GM23338 (cell line): ENCODE data around the gene KEAP1. TPM values are rescaled to one million over a fixed set of nuclear protein-coding genes. Genes with fewer than 3 reads are reported as not detected.
"Not testable (repeated sequence)": the region's sequence is repeated elsewhere in the genome, so short reads cannot be mapped to it uniquely, and the experiment has no call there.

ENCODE experiments used
- ATAC-seq: fragments of 200-7000 bp; cut with Tn5 transposase; 3 replicates; pipeline ENCODE4 v1.9.1; 2020
- DNase-seq: peaks from one replicate; pipeline ENCODE4 v3.0.0-alpha.2; 2015; ENCODE audit warnings: low spot score
- H2AFZ ChIP-seq: fragments of 200-600 bp; sonication (generic); 2 replicates; pipeline ENCODE4 v1.8.0; 2016; ENCODE audit warnings: antibody characterized with exemption, mild to moderate bottlenecking, moderate library complexity
- H3F3A ChIP-seq: fragments of 200-600 bp; sonication (generic); replicated peaks from 2 replicates; pipeline ENCODE4 v1.8.0; 2017; ENCODE audit warnings: antibody characterized with exemption, mixed run types, low read depth
- H3K27ac ChIP-seq: fragments of 200-600 bp; sonication (generic); 2 replicates; pipeline ENCODE4 v1.6.1; 2016; ENCODE audit warnings: low read depth
- H3K27me3 ChIP-seq: fragments of 200-600 bp; sonication (generic); 2 replicates; pipeline ENCODE4 v1.8.0; 2016; ENCODE audit warnings: mild to moderate bottlenecking, mixed run types, moderate library complexity; ENCODE audit not compliant: insufficient read depth
- H3K36me3 ChIP-seq: fragments of 200-600 bp; sonication (generic); 2 replicates; pipeline ENCODE4 v1.8.0; 2016; ENCODE audit warnings: mild to moderate bottlenecking; ENCODE audit not compliant: insufficient read depth
- H3K4me1 ChIP-seq: fragments of 200-600 bp; sonication (generic); 2 replicates; pipeline ENCODE4 v1.8.0; 2016; ENCODE audit warnings: mild to moderate bottlenecking, moderate library complexity; ENCODE audit not compliant: insufficient read depth
- H3K4me2 ChIP-seq: fragments of 200-600 bp; sonication (generic); 2 replicates; pipeline ENCODE4 v1.7.1; 2017; ENCODE audit warnings: mixed run types
- H3K4me3 ChIP-seq: fragments of 200-600 bp; sonication (generic); 2 replicates; pipeline ENCODE4 v1.6.1; 2016; ENCODE audit warnings: mixed run types
- H3K79me2 ChIP-seq: fragments of 200-600 bp; sonication (generic); replicated peaks from 2 replicates; pipeline ENCODE4 v1.8.0; 2017; ENCODE audit warnings: mild to moderate bottlenecking; ENCODE audit not compliant: insufficient read depth
- H3K9me2 ChIP-seq: fragments of 200-600 bp; sonication (generic); 2 replicates; pipeline ENCODE4 v1.8.0; 2017; ENCODE audit not compliant: insufficient read depth
- H4K20me1 ChIP-seq: fragments of 200-600 bp; sonication (generic); replicated peaks from 2 replicates; pipeline ENCODE4 v1.8.0; 2017; ENCODE audit warnings: mild to moderate bottlenecking; ENCODE audit not compliant: insufficient read depth
- H3K27ac Mint-ChIP-seq: 2 replicates; pipeline ENCODE4 v1.8.0; 2020; ENCODE audit warnings: inconsistent platforms, mild to moderate bottlenecking, moderate library complexity, mixed read lengths
- H3K27me3 Mint-ChIP-seq: 3 replicates; pipeline ENCODE4 v1.8.0; 2022; ENCODE audit warnings: low read depth, mild to moderate bottlenecking, moderate library complexity, mixed read lengths, inconsistent platforms; ENCODE audit not compliant: insufficient read depth, poor library complexity
- H3K36me3 Mint-ChIP-seq: 3 replicates; pipeline ENCODE4 v1.8.0; 2021; ENCODE audit warnings: low read depth, mild to moderate bottlenecking, inconsistent platforms, moderate library complexity, mixed read lengths
- H3K4me1 Mint-ChIP-seq: 3 replicates; pipeline ENCODE4 v1.8.0; 2020; ENCODE audit warnings: mild to moderate bottlenecking, inconsistent platforms, mixed read lengths
- H3K4me3 Mint-ChIP-seq: 3 replicates; pipeline ENCODE4 v1.8.0; 2021; ENCODE audit warnings: moderate library complexity, mild to moderate bottlenecking, inconsistent platforms, mixed read lengths
- H3K9me3 Mint-ChIP-seq: 3 replicates; pipeline ENCODE4 v1.8.0; 2020; ENCODE audit warnings: moderate library complexity, mild to moderate bottlenecking, inconsistent platforms, mixed read lengths
- EZH2 ChIP-seq: fragments of 200-600 bp; sonication (generic); IDR thresholded peaks from one replicate; pipeline ENCODE4 v1.8.0; 2017; ENCODE audit warnings: antibody characterized with exemption, mild to moderate bottlenecking, low read depth; ENCODE audit not compliant: unreplicated experiment
- NANOG ChIP-seq: IDR thresholded peaks from 2 replicates; pipeline ENCODE4 v1.6.1; 2016; ENCODE audit warnings: antibody characterized with exemption, borderline replicate concordance
- POLR2AphosphoS5 ChIP-seq: IDR thresholded peaks from 2 replicates; pipeline ENCODE4 v1.6.1; 2016; ENCODE audit warnings: antibody characterized with exemption, low read depth
- polyA plus RNA-seq: library from polyadenylated mRNA; unstranded; fragments of >200 nt; fragmentation: Nextera tagmentation; extraction: Ambion mirVana; gene quantifications from 2 replicates; pipeline ENCODE4 v1.2.1, GENCODE V29; 2016
- total RNA-seq: library from RNA; depleted of rRNA; stranded (reverse); fragments of >200 nt; shearing (Covaris generic); gene quantifications from 2 replicates; pipeline ENCODE4 v1.2.3, GENCODE V29; 2014
- TF ChIP-seq, protein P1 (sequence below): IDR thresholded peaks from one replicate; pipeline ENCODE4 v1.6.1; 2018; ENCODE audit warnings: antibody characterized with exemption; ENCODE audit not compliant: unreplicated experiment

Gene KEAP1
- total and polyA plus RNA-seq, 2 experiments from 2014 or later, result 57.8 to 77.5 TPM

DNA sequence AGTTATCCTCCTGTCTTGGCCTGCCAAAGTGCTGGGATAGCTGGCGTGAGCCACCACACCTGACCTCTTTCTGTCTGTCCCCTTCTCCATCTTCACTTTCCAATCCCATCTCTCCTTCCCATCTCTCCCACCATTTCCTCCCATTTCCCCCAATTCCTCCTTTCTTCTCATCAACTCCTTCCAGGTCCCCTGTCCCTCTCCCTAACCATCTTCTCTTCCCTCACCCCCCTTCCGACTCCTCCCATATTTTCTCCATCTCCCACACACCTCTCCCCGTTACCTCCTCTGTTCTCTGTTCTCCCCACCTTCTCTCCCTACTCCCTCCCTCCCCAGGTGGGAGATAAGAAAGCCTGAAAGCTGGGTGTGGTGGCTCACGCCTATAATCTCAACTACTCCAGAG lies 40.6 kb downstream of the KEAP1 start (continued):
- TF ChIP-seq, protein P1, sequence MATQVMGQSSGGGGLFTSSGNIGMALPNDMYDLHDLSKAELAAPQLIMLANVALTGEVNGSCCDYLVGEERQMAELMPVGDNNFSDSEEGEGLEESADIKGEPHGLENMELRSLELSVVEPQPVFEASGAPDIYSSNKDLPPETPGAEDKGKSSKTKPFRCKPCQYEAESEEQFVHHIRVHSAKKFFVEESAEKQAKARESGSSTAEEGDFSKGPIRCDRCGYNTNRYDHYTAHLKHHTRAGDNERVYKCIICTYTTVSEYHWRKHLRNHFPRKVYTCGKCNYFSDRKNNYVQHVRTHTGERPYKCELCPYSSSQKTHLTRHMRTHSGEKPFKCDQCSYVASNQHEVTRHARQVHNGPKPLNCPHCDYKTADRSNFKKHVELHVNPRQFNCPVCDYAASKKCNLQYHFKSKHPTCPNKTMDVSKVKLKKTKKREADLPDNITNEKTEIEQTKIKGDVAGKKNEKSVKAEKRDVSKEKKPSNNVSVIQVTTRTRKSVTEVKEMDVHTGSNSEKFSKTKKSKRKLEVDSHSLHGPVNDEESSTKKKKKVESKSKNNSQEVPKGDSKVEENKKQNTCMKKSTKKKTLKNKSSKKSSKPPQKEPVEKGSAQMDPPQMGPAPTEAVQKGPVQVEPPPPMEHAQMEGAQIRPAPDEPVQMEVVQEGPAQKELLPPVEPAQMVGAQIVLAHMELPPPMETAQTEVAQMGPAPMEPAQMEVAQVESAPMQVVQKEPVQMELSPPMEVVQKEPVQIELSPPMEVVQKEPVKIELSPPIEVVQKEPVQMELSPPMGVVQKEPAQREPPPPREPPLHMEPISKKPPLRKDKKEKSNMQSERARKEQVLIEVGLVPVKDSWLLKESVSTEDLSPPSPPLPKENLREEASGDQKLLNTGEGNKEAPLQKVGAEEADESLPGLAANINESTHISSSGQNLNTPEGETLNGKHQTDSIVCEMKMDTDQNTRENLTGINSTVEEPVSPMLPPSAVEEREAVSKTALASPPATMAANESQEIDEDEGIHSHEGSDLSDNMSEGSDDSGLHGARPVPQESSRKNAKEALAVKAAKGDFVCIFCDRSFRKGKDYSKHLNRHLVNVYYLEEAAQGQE, result no peak
- TF ChIP-seq NANOG, result no peak

DNA sequence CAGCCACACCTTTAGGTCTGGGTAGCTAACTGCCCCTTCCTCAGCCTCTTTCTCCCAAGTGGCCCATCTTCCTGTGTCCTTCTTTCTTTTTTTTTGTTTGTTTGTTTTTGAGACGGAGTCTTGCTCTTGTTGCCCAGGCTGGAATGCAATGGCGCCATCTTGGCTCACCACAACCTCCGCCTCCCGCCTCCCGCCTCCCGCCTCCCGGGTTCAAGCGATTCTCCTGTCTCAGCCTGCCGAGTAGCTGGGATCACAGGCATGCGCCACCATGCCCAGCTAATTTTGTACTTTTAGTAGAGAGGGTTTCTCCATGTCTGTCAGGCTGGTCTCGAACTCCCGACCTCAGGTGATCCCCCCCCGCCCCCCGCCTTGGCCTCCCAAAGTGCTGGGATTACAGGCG lies 41.1 kb downstream of the KEAP1 start:
- not testable (repeated sequence) for H3K27ac ChIP-seq, H3K9me2 ChIP-seq

DNA sequence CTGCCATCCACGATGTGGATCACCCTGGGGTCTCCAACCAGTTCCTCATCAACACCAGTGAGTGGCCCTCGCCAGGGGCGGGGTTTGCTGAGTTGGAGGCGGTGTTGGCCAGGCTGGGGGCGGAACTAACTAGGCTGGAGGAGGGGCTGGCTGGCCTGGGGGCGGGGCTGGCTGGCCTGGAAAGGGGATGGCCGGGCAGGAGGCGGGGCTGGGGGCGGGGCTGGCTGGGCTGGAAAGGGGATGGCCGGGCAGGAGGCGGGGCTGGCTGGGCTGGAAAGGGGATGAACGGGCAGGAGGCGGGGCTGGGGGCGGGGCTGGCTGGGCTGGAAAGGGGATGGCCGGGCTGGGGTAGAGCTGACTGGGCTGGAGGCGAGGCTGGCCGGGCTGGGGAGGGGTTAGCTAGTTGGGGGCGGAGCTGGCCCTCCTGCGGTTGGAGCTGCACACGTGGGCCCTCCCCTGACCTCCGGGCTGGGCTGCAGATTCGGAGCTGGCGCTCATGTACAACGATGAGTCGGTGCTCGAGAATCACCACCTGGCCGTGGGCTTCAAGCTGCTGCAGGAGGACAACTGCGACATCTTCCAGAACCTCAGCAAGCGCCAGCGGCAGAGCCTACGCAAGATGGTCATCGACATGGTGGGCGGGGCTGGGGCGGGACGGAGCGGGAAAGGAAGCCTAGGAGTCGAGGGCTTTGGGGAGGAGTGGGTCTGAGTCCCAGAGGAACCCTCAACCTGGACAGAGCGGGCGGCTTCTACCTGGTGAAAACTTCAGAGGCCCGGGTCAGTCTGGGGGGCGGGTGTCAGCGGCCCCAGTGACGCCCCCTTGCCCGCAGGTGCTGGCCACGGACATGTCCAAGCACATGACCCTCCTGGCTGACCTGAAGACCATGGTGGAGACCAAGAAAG lies 41.9 kb downstream of the KEAP1 start:
- DNase-seq (peak; percentile 97), ATAC-seq (peak; percentile 96)
- H3K27ac ChIP-seq, result no peak overlapping the region
- 0 out of 2 replicates have a peak, but pooled peaks cover 4% of the 10 kb centered on the region for H3K27me3 ChIP-seq
- TF ChIP-seq POLR2AphosphoS5 (peak; percentile 53), EZH2 (no peak)
- no peaks in the 10 kb centered on the region for H3K79me2 ChIP-seq
- H3K36me3 ChIP-seq, result no peaks in the 10 kb centered on the region
- H3K4me3 ChIP-seq, result peak overlapping the region; percentile 85
- H3K4me1 ChIP-seq, result no peaks in the 10 kb centered on the region
- no peak overlapping the region for H3K27ac Mint-ChIP-seq
- peaks cover 2% of the 10 kb centered on the region; the same call in 1 of the 3 replicates for H3K4me1 Mint-ChIP-seq
- no peaks in the 10 kb centered on the region for H3K9me3 Mint-ChIP-seq
- peak overlapping the region; percentile 96 for H2AFZ ChIP-seq
- H3F3A ChIP-seq, result no peaks in the 10 kb centered on the region
- H3K9me2 ChIP-seq, result no peaks in the 10 kb centered on the region
- peak overlapping the region; percentile 95 for H3K4me2 ChIP-seq
- H3K27me3 Mint-ChIP-seq, result peaks cover 13% of the 10 kb centered on the region
- no peaks in the 10 kb centered on the region; the same call in 2 of the 3 replicates for H3K36me3 Mint-ChIP-seq
- peak overlapping the region; percentile 75 for H3K4me3 Mint-ChIP-seq
- no peaks in the 10 kb centered on the region for H4K20me1 ChIP-seq

More for the DNA sequence above, 41.1 kb downstream of the KEAP1 start:
- not testable (repeated sequence) for H3K9me3 Mint-ChIP-seq, H3F3A ChIP-seq, H4K20me1 ChIP-seq, DNase-seq, H3K27me3 ChIP-seq, H3K36me3 Mint-ChIP-seq, H3K36me3 ChIP-seq, H3K79me2 ChIP-seq, H3K4me1 Mint-ChIP-seq, H3K4me1 ChIP-seq, ATAC-seq, H3K27ac Mint-ChIP-seq
- Histone ChIP-seq H2AFZ (peak overlapping the region; percentile 96), H3K4me3 (peak overlapping the region; percentile 85), H3K4me2 (peak overlapping the region; percentile 95)
- peak overlapping the region; percentile 75 for H3K4me3 Mint-ChIP-seq
- H3K27me3 Mint-ChIP-seq, result peaks cover 13% of the 10 kb centered on the region
